Prostate gland (tissue), 2 donors: Measurements from ENCODE around the gene TMEM167B.

Experiments used
- POLR2A ChIP-seq: fragments of 450-650 bp; IDR thresholded peaks from one replicate; pipeline ENCODE4 v1.6.1; 2016; ENCODE audit warnings: antibody characterized with exemption, mild to moderate bottlenecking
- POLR2AphosphoS5 ChIP-seq: sonication (generic); formaldehyde crosslinking; IDR thresholded peaks from one replicate; pipeline ENCODE4 v1.6.1; 2017; ENCODE audit warnings: antibody characterized with exemption
- TF ChIP-seq, protein P1 (sequence below), 4 experiments: fragments of 200-600 bp in 2 of 4; fragments of 450-650 bp in 2 of 4; sonication (generic) in 2 of 4; IDR thresholded peaks; 1 replicate in 3 of 4; 2 replicates in 1 of 4; pipeline ENCODE4 v1.5.1; 2016 to 2019; ENCODE audit warnings: antibody characterized with exemption in 4 of 4, mild to moderate bottlenecking in 2 of 4, moderate library complexity in 2 of 4

DNA sequence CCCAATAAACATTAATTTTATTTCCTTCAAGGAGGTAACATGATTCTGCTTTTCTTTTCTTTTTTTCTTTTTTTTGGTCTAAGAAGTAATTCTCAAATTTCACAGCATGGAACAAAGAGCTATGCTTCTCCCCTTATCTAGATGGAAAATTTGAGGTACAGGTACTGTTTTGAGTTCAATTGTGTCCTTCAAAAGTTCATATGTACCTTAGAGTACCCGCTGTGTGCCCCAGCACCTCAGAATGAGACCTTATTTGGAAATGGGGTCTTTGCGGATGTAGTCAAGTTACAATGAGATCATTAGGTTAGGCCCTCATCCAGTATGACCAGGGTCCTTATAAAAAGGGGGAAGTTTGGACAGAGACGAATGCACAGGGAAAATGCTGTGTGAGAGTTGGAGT lies 45.4 kb downstream of the TMEM167B start:
- TF ChIP-seq, protein P1, sequence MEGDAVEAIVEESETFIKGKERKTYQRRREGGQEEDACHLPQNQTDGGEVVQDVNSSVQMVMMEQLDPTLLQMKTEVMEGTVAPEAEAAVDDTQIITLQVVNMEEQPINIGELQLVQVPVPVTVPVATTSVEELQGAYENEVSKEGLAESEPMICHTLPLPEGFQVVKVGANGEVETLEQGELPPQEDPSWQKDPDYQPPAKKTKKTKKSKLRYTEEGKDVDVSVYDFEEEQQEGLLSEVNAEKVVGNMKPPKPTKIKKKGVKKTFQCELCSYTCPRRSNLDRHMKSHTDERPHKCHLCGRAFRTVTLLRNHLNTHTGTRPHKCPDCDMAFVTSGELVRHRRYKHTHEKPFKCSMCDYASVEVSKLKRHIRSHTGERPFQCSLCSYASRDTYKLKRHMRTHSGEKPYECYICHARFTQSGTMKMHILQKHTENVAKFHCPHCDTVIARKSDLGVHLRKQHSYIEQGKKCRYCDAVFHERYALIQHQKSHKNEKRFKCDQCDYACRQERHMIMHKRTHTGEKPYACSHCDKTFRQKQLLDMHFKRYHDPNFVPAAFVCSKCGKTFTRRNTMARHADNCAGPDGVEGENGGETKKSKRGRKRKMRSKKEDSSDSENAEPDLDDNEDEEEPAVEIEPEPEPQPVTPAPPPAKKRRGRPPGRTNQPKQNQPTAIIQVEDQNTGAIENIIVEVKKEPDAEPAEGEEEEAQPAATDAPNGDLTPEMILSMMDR (IDR thresholded peaks at IDR 0.05): no peak
- TF ChIP-seq POLR2A (no peak), POLR2AphosphoS5 (no peak)
